Ishikawa (cell line): Measurements from ENCODE around the gene BTAF1.

ENCODE experiments used
- CEBPB ChIP-seq: IDR thresholded peaks from 2 replicates; pipeline ENCODE4 v1.6.1; 2012
- CREB1 ChIP-seq: IDR thresholded peaks from 2 replicates; pipeline ENCODE4 v1.6.1; 2012; ENCODE audit warnings: low read depth
- EGR1 ChIP-seq: IDR thresholded peaks from 2 replicates; pipeline ENCODE4 v1.6.1; 2012
- EP300 ChIP-seq: IDR thresholded peaks from 2 replicates; pipeline ENCODE4 v1.6.1; 2012; ENCODE audit warnings: borderline replicate concordance
- FOXM1 ChIP-seq: IDR thresholded peaks from 2 replicates; pipeline ENCODE4 v1.6.1; 2012; ENCODE audit warnings: low read depth, borderline replicate concordance
- NFIC ChIP-seq: IDR thresholded peaks from 2 replicates; pipeline ENCODE4 v1.6.1; 2012
- RAD21 ChIP-seq: IDR thresholded peaks from 2 replicates; pipeline ENCODE4 v1.6.1; 2012; ENCODE audit warnings: low read depth
- TAF1 ChIP-seq: IDR thresholded peaks from 2 replicates; pipeline ENCODE4 v1.6.1; 2012; ENCODE audit warnings: low read depth, mild to moderate bottlenecking
- TCF12 ChIP-seq: IDR thresholded peaks from 2 replicates; pipeline ENCODE4 v1.6.1; 2012; ENCODE audit warnings: low read depth
- TEAD4 ChIP-seq: IDR thresholded peaks from 2 replicates; pipeline ENCODE4 v1.6.1; 2012
- YY1 ChIP-seq: IDR thresholded peaks from 2 replicates; pipeline ENCODE4 v1.6.1; 2012; ENCODE audit warnings: low read depth
- ZBTB7A ChIP-seq: IDR thresholded peaks from 2 replicates; pipeline ENCODE4 v1.6.1; 2012; ENCODE audit warnings: low read depth
- TF ChIP-seq, protein P1 (sequence below): IDR thresholded peaks from 2 replicates; pipeline ENCODE4 v1.6.1; 2012; ENCODE audit warnings: low read depth, mild to moderate bottlenecking
- TF ChIP-seq, protein P2 (sequence below): IDR thresholded peaks from 2 replicates; pipeline ENCODE4 v1.6.1; 2012
- TF ChIP-seq, protein P3 (sequence below): IDR thresholded peaks from 2 replicates; pipeline ENCODE4 v1.6.1; 2012

The BTAF1 gene

DNA sequence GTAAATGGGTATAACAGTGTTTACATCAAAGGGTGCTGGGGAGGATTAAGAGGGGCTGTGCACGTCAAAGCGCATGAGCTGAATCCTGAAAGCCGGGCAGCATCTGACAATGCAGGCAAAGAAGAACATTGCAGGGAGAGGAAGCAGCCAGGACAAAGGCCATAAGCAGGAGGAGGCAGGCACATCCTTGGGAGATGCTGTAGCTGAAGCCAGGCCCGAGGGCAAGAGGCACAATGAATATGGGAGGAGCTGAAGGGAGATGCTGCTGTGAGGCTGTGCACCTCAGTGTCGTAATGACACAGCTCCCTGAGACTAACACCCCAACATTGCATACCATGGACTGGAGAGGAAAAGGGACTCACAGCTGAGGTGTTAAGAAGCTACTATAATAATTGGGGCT, 129.2 kb downstream of the BTAF1 start:
- TF ChIP-seq ZBTB7A: no peak

DNA sequence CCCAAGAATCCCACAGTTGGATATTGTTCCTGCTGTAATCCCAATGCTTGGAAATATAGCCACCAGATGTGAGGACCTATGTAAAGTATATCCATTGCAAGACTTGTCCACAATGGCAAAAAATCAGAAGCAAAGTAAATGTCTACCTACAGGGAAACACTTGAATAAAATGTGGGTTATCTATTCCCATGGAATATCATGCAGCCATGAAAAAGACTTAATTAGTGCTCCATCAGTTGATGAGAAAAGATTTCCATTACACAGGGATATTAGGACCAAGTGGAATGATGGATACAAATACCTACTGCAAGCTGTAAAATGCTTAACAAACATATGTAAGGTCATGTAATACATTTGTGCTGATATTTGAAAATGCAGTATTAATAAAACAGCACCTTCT, 131.2 kb downstream of the BTAF1 start:
- TF ChIP-seq NFIC: no peak
- TF ChIP-seq TEAD4: no peak
- no peak for TF ChIP-seq EGR1
- TF ChIP-seq, protein P1, sequence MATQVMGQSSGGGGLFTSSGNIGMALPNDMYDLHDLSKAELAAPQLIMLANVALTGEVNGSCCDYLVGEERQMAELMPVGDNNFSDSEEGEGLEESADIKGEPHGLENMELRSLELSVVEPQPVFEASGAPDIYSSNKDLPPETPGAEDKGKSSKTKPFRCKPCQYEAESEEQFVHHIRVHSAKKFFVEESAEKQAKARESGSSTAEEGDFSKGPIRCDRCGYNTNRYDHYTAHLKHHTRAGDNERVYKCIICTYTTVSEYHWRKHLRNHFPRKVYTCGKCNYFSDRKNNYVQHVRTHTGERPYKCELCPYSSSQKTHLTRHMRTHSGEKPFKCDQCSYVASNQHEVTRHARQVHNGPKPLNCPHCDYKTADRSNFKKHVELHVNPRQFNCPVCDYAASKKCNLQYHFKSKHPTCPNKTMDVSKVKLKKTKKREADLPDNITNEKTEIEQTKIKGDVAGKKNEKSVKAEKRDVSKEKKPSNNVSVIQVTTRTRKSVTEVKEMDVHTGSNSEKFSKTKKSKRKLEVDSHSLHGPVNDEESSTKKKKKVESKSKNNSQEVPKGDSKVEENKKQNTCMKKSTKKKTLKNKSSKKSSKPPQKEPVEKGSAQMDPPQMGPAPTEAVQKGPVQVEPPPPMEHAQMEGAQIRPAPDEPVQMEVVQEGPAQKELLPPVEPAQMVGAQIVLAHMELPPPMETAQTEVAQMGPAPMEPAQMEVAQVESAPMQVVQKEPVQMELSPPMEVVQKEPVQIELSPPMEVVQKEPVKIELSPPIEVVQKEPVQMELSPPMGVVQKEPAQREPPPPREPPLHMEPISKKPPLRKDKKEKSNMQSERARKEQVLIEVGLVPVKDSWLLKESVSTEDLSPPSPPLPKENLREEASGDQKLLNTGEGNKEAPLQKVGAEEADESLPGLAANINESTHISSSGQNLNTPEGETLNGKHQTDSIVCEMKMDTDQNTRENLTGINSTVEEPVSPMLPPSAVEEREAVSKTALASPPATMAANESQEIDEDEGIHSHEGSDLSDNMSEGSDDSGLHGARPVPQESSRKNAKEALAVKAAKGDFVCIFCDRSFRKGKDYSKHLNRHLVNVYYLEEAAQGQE: no peak
- no peak for TF ChIP-seq TCF12
- TF ChIP-seq CREB1: no peak
- TF ChIP-seq TAF1: no peak
- TF ChIP-seq, protein P2, sequence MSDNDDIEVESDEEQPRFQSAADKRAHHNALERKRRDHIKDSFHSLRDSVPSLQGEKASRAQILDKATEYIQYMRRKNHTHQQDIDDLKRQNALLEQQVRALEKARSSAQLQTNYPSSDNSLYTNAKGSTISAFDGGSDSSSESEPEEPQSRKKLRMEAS: no peak

DNA sequence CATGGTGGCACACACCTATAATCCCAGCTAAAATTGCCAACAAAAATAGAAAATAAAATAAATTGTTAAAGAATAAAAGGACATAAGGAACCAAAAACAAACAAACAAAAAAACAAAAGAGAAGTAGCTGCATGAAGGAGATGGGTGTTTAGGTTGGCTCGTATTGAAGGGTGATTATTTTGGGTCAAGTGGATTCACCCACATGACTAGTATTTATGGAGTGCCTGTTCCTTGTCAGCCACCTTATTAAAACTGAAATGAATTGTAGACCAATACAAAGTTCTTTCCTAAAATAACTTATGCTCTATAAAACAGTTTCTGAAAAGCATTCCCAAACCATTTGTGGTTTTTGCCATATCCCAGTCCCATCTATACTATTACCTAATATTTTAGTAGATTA, 138.7 kb downstream of the BTAF1 start:
- TF ChIP-seq FOXM1: no peak
- TF ChIP-seq TAF1: no peak
- no peak for TF ChIP-seq ZBTB7A
- TF ChIP-seq EP300: no peak
- no peak for TF ChIP-seq RAD21
- no peak for TF ChIP-seq CEBPB
- no peak for TF ChIP-seq YY1
- no peak for TF ChIP-seq CREB1
- TF ChIP-seq, protein P2: no peak
- TF ChIP-seq, protein P1: no peak
- no peak for TF ChIP-seq TEAD4
- TF ChIP-seq, protein P3, sequence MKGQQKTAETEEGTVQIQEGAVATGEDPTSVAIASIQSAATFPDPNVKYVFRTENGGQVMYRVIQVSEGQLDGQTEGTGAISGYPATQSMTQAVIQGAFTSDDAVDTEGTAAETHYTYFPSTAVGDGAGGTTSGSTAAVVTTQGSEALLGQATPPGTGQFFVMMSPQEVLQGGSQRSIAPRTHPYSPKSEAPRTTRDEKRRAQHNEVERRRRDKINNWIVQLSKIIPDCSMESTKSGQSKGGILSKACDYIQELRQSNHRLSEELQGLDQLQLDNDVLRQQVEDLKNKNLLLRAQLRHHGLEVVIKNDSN: no peak
- TF ChIP-seq TCF12: no peak
- TF ChIP-seq EGR1: no peak
- no peak for TF ChIP-seq NFIC

DNA sequence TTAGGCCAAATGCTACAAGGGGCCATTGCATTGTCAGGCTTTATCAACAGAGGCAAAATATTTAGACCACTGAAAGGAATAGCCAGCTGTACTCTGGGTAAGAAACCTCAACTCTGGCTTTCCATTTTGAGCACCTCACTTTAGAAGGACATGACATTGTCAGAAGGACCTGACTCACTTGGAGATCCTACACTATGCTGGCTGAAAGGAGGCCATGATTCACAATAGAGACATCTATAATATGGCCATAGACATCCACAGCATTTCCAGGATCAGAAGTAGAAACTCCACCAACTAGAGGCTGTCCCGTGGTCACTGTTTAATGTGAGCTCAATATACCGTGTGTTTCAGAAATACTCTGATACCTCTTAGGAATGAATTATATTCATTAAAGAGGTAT, 140.9 kb downstream of the BTAF1 start:
- TF ChIP-seq, protein P2: no peak
- TF ChIP-seq CEBPB (no peak), ZBTB7A (no peak), FOXM1 (no peak), RAD21 (no peak), TEAD4 (no peak), EP300 (no peak), TAF1 (no peak), YY1 (no peak), NFIC (no peak), EGR1 (no peak), CREB1 (no peak)
- TF ChIP-seq, protein P3: no peak
- TF ChIP-seq, protein P1: no peak

DNA sequence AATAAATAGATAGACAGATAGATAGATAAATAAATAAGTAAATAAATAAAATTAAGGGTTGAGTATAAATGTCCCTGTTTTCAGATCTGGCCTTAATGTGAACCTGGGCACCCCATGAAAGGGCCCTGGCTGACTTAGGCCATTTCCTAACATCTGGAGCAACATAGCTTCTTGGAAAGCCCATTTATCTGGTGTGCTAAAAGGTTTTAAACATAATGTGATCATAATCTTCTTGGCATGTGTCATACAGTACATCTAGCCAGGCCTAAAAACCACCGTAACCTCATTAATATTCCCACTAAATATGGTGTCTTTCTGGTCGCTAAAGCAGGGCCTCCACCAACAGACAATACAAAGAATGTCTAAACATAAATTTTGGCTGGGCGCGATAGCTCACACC, 142.8 kb downstream of the BTAF1 start:
- TF ChIP-seq RAD21 (no peak), ZBTB7A (no peak), CREB1 (no peak)
